ENCODE data around the gene ANKRD10. TPM values are rescaled to one million over a fixed set of nuclear protein-coding genes. Genes with fewer than 3 reads are reported as not detected.

The ANKRD10 gene
- total RNA-seq, 4 donors from 2014 or later, result 117 to 184 (median 138) TPM

GRCh38 chr13:110887597-110888333, 27.1 kb downstream of the ANKRD10 start:
- H3K4me3 ChIP-seq, result no peak overlapping the region
- H3K36me3 ChIP-seq, result peaks cover 0 to 11% (median 0%) of the 10 kb centered on the region in 3 donors
- no peak overlapping the region for H3K27ac ChIP-seq
- no peaks in the 10 kb centered on the region for H3K9me3 ChIP-seq
- no peaks in the 10 kb centered on the region for H3K4me1 ChIP-seq
- H3K27me3 ChIP-seq, result no peaks in the 10 kb centered on the region
- TF ChIP-seq CTCF (IDR thresholded peaks at IDR 0.05), result no peak
- TF ChIP-seq POLR2A (IDR thresholded peaks at IDR 0.05), result no peak
- DNase-seq, result no peak

GRCh38 chr13:110886870-110887596, 27.8 kb downstream of the ANKRD10 start:
- H3K27ac ChIP-seq, result no peak overlapping the region
- H3K4me1 ChIP-seq, result no peaks in the 10 kb centered on the region
- DNase-seq, result no peak
- H3K36me3 ChIP-seq, result peaks cover 0 to 3% (median 0%) of the 10 kb centered on the region in 3 donors
- TF ChIP-seq CTCF (IDR thresholded peaks at IDR 0.05) (no peak), POLR2A (IDR thresholded peaks at IDR 0.05) (no peak)
- no peaks in the 10 kb centered on the region for H3K9me3 ChIP-seq
- no peak overlapping the region for H3K4me3 ChIP-seq
- H3K27me3 ChIP-seq, result no peaks in the 10 kb centered on the region

- no peaks in the 10 kb centered on the region for H3K4me1 ChIP-seq
- H3K4me3 ChIP-seq, result no peak overlapping the region
- peak in 1 of 6 experiments; percentile 6 for TF ChIP-seq CTCF (IDR thresholded peaks at IDR 0.05)
- no peak for TF ChIP-seq POLR2A (IDR thresholded peaks at IDR 0.05)
- DNase-seq, result no peak
- no peaks in the 10 kb centered on the region for H3K9me3 ChIP-seq
- H3K36me3 ChIP-seq, result no peaks in the 10 kb centered on the region
- no peak overlapping the region for H3K27ac ChIP-seq
- no peaks in the 10 kb centered on the region for H3K27me3 ChIP-seq
These were observed 28.7 kb downstream of the ANKRD10 start for GRCh38 chr13:110885966-110886869.

- no peak overlapping the region for H3K4me3 ChIP-seq
- DNase-seq, result no peak
- no peaks in the 10 kb centered on the region for H3K9me3 ChIP-seq
- TF ChIP-seq CTCF (IDR thresholded peaks at IDR 0.05), result no peak
- TF ChIP-seq POLR2A (IDR thresholded peaks at IDR 0.05), result no peak
- H3K36me3 ChIP-seq, result no peaks in the 10 kb centered on the region
- no peaks in the 10 kb centered on the region for H3K27me3 ChIP-seq
- H3K27ac ChIP-seq, result no peak overlapping the region
- no peaks in the 10 kb centered on the region for H3K4me1 ChIP-seq
These were observed 29.4 kb downstream of the ANKRD10 start for GRCh38 chr13:110885516-110885915.

GRCh38 chr13:110884517-110884916, 30.4 kb downstream of the ANKRD10 start:
- H3K4me3 ChIP-seq, result no peak overlapping the region
- no peaks in the 10 kb centered on the region for H3K27me3 ChIP-seq
- no peak for TF ChIP-seq POLR2A (IDR thresholded peaks at IDR 0.05)
- no peak for TF ChIP-seq CTCF (IDR thresholded peaks at IDR 0.05)
- H3K4me1 ChIP-seq, result no peaks in the 10 kb centered on the region
- DNase-seq, result no peak
- H3K36me3 ChIP-seq, result peaks cover 0 to 5% (median 0%) of the 10 kb centered on the region in 3 donors
- H3K9me3 ChIP-seq, result no peaks in the 10 kb centered on the region
- no peak overlapping the region for H3K27ac ChIP-seq

Data from Peyer's patch (tissue), 4 donors.